Activated CD8-positive, alpha-beta memory T cell treated with anti-CD3 and anti-CD28 coated beads, Interleukin-2, amount 50 U/mL, for 24 hours (primary cell): ENCODE results near the gene APOOL.
"Not testable (repeated sequence)": the region's sequence is repeated elsewhere in the genome, so short reads cannot be mapped to it uniquely, and the experiment has no call there.

Experiments
- DNase-seq: peaks from one replicate; pipeline ENCODE4 v3.0.0-alpha.2; 2020; ENCODE audit errors: extremely low read depth

The APOOL gene, protein sequence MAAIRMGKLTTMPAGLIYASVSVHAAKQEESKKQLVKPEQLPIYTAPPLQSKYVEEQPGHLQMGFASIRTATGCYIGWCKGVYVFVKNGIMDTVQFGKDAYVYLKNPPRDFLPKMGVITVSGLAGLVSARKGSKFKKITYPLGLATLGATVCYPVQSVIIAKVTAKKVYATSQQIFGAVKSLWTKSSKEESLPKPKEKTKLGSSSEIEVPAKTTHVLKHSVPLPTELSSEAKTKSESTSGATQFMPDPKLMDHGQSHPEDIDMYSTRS

DNA sequence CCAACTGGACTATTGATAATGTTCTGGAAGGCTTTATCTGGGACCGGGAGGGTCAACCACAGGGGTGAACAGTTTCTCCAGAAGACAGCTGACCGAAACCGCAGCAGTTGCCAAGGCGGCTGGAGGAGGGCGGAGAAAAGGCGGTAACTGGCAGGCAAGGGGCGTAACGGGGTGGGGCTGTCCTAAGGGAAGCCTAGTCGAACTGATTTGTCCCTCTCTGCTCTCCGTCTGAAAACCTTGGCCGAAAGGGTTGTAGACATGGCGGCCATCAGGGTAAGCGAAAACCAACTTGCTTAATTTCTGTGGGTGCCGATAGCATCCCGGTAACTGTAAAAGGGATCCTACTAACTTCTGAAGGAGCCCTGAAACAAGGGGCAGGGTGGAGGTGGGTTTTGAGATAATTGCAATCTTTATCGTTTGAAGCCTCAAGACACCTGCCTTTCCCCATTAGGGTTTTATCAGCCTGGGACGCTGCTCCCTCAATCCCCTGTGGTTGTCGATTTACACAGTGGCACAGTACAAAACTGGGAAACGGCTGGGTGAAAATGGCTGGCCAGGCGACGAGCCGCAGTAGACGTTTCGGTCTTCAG lies at the start of gene APOOL:
Gene APOOL, plus strand, starts transcription at position 223 of the 590 bp plus-strand sequence. Its CDS starts 36 bp downstream, at position 259.
- peak; percentile 51 for DNase-seq

GRCh38 chrX:84956304-84956703 lies 47.4 kb upstream of the APOOL start:
- no peak for DNase-seq

DNA sequence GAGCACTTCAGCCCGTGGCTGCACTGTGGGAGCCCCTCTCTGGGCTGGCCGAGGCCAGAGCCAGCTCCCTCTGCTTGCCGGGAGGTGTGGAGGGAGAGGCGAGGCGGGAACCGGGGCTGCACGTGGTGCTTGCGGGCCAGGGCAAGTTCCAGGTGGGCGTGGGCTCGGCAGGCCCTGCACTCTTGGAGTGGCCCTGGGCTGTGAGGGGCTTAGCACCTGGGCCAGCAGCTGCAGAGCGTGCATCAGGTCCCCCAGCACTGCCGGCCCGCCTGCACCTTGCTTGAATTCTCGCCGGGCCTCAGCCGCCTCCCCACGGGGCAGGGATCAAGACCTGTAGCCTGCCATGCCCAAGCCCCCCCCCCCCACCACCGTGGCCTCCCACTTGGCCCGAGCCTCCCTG lies 28.9 kb upstream of the APOOL start:
- DNase-seq = no peak

GRCh38 chrX:84991739-84992138 lies 11.9 kb upstream of the APOOL start:
- not testable (repeated sequence) for DNase-seq

DNA sequence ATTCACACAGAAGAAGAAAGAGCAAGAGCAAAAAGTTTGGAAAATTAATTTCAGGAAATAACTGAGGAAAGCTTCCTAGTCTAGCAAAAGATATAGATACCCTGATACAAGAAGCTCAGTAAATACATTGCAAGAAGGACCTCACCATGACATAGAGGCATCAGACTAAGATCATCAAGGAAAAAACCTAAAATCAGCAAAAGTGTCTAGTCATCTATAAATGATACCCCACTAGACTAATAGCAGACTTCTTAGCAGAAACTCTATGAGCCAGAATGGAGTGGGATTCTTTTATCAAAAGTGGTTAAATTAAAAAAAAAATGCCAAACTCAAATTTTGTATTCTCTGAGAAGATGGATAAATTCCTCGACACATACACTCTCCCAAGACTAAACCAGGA lies 10.5 kb upstream of the APOOL start:
- no peak for DNase-seq

DNA sequence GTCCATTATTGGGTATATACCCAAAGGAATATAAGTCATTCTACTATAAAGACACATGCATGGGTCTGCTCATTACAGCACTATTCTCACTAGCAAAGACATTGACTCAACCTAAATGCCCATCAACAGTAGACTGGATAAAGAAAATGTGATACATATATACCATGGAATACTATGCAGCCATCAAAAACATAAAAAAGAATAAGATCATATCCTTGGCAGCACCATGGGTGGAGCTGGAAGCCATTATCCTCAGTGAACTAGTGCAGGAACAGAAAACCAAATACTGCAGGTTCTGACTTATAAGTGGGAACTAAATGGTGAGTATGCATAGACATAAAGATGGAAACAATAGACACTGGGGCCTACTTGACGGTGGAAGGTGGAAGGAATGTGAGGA lies 2.3 kb upstream of the APOOL start:
- no peak for DNase-seq

GRCh38 chrX:85004255-85004654 lies 578 bp downstream of the APOOL start:
- no peak for DNase-seq

GRCh38 chrX:85012098-85012497 lies 8.4 kb downstream of the APOOL start:
- DNase-seq = no peak

DNA sequence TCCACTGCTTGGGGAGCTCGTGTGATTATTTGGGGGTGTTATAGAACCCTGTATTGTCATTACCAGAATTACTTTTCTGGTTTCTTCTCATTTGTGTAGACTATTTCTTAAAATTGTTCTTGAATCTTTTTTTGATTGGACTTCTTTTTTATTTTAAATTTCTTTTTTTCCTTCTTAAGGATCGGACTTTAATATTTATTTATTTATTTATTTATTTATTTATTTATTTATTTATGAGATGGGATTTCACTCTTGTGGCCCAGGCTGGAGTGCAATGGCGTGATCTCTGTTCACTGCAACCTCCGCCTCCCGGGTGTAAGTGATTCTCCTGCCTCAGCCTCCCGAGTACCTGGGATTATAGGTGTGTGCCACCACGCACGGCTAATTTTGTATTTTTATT lies 11.7 kb downstream of the APOOL start:
- DNase-seq = not testable (repeated sequence)

DNA sequence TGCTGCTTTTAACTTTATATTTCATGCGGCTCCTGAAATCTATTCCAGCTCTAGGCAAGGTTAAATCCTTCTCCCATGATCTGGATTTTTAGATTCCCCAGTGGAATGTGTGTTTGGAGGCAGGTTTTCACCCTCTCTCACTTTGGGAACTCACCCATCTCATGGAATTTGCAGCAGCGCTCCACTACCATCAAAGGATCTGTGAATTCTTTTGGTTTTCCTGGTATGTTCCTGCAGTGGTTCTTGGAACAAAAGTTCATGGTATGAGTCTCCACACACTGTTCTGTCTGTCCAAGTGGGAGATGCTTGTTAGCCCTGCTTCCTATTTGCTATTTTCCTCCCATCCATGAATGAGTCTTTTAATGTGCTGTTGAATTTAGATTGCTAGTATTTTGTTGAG lies 14.0 kb downstream of the APOOL start:
- no peak for DNase-seq

DNA sequence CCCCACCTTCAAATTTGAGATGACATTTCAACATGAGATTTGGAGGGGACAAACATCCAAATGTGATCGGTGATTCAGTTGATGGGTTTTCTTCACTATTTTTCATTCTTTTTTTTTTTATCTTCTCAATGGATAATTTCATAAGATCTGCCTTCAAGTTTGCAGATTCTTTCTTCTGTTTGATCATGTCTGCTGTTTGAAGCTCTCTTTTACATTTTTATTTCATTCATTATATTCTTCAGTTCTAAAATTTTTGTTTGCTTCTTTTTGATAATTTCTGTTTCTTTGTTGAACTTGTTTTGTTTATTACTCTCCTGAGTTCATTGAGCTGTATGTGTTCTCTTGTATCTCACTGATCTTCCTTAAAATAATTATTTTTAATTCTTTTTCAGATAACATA lies 14.8 kb downstream of the APOOL start:
- no peak for DNase-seq

- DNase-seq = no peak
These were observed 16.5 kb downstream of the APOOL start for GRCh38 chrX:85020216-85020615.

GRCh38 chrX:85024044-85024443 lies 20.4 kb downstream of the APOOL start:
- DNase-seq = no peak

DNA sequence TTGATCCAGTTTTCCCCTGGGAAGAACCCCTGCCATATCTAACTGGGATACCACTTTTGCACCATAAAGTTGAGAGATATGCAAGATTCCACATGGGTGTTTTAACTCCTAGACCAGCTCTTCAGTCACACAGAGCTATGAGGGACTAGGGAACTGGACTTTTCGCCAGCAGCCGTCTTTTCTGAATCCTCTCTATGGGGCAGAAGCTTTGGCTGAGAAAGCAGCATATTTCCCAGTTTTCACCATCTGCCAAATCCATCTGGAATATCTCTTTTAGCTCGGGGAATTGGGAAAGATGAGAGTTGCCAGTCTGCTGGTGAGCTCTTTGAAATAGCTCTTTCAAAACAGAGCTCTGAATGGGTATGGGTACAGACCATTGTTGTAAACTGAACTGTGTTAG lies 20.9 kb downstream of the APOOL start:
- DNase-seq = no peak

- no peak for DNase-seq
These were observed 22.5 kb downstream of the APOOL start for GRCh38 chrX:85026170-85026569.

- no peak for DNase-seq
These were observed 25.4 kb downstream of the APOOL start for GRCh38 chrX:85029043-85029442.

GRCh38 chrX:85031505-85031904 lies 27.8 kb downstream of the APOOL start:
- no peak for DNase-seq

DNA sequence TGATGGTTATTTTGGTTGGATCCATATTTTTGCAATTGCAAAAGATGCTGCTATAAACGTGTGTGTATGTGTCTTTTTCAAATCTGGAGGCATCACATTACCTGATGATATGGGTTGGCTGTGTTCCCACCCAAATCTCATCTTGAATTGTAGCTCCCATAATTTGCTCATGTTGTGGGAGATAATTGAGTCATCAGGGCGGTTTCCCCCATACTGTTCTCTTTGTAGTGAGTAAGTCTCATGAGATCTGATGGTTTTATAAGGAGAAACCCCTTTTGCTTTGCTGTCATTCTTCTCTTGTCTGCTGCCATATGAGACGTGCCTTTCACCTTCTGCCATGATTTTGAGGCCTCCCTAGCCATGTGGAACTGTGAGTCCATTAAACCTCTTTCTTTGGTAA lies 33.4 kb downstream of the APOOL start:
- DNase-seq = no peak

GRCh38 chrX:85051627-85052026 lies 48.0 kb downstream of the APOOL start:
- no peak for DNase-seq

- no peak for DNase-seq
These were observed 48.5 kb downstream of the APOOL start for GRCh38 chrX:85052205-85052604.

- DNase-seq = no peak
These were observed 49.1 kb downstream of the APOOL start for GRCh38 chrX:85052636-85053343.

- DNase-seq = no peak
These were observed 62.0 kb downstream of the APOOL start for GRCh38 chrX:85065512-85066198.

DNA sequence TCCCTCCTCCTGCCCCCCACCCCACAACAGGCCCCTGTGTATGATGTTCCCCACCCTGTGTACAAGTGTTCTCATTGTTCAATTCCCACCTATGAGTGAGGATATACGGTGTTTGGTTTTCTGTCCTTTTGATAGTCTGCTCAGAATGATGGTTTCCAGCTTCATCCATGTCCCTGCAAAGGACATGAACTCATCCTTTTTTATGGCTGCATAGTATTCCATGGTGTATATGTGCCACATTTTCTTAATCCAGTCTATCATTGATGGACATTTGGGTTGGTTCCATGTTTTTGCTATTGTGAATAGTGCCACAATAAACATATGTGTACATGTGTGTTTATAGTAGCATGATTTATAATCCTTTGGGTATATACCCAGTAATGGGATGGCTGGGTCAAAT lies 73.6 kb downstream of the APOOL start:
- DNase-seq = not testable (repeated sequence)
